IMR-90 (cell line): ENCODE results near the gene CD44. TPM values are rescaled to one million over a fixed set of nuclear protein-coding genes. Genes with fewer than 3 reads are reported as not detected.

Experiments
- ATAC-seq: fragments of 200-7000 bp; cut with Tn5 transposase; 2 replicates; pipeline ENCODE4 v1.9.1; 2020; ENCODE audit warnings: low read depth, mild to moderate bottlenecking, moderate library complexity
- BruUV-seq: library from RNA; stranded (reverse); fragments of 400-500 nt; replicated peaks from 2 replicates; lab custom pipeline; 2021; lab: Mats Ljungman, UMichigan
- CTCF ChIA-PET: fragments of 300-600 bp; formaldehyde crosslinking; extraction: SDS; loops from one replicate; lab custom pipeline; 2021; ENCODE audit warnings: antibody characterized with exemption; lab: Yijun Ruan, JAX
- POLR2A ChIA-PET: fragments of 300-600 bp; sonication (Branson Sonifier 250); formaldehyde crosslinking; loops from one replicate; lab custom pipeline; 2022; ENCODE audit warnings: antibody characterized with exemption; ENCODE audit not compliant: unreplicated experiment; lab: Charles Lee
- DNase-seq: peaks from one replicate; pipeline ENCODE4 v3.0.0; 2013
- H2AFZ ChIP-seq: replicated peaks from 2 replicates; pipeline ENCODE3; 2013; ENCODE audit warnings: low read length, mild to moderate bottlenecking; ENCODE audit not compliant: poor library complexity
- H2AK5ac ChIP-seq: 2 replicates; pipeline ENCODE4 v1.6.1; 2013; ENCODE audit warnings: low read depth, low read length, inconsistent platforms
- H2AK9ac ChIP-seq: replicated peaks from 2 replicates; pipeline ENCODE3; 2013; ENCODE audit warnings: mild to moderate bottlenecking, low read depth, low read length, moderate library complexity; ENCODE audit not compliant: poor library complexity
- H2BK120ac ChIP-seq: 2 replicates; pipeline ENCODE4 v1.6.1; 2013; ENCODE audit warnings: low read depth, low read length, inconsistent platforms
- H2BK15ac ChIP-seq: 3 replicates; pipeline ENCODE4 v1.6.1; 2013; ENCODE audit warnings: low read depth, low read length, inconsistent platforms
- H2BK20ac ChIP-seq: 2 replicates; pipeline ENCODE4 v1.6.1; 2013; ENCODE audit warnings: low read depth, mild to moderate bottlenecking, inconsistent platforms, low read length, moderate library complexity
- H2BK5ac ChIP-seq: 2 replicates; pipeline ENCODE4 v1.6.1; 2013; ENCODE audit warnings: mild to moderate bottlenecking, low read depth, low read length, inconsistent platforms; ENCODE audit not compliant: poor library complexity, severe bottlenecking
- H3K14ac ChIP-seq: replicated peaks from 2 replicates; pipeline ENCODE4 v1.6.1; 2013; ENCODE audit warnings: low read depth, low read length, inconsistent platforms
- H3K18ac ChIP-seq: 2 replicates; pipeline ENCODE4 v1.6.1; 2013; ENCODE audit warnings: low read depth, low read length, control low read depth
- H3K23ac ChIP-seq: 2 replicates; pipeline ENCODE4 v1.6.1; 2013; ENCODE audit warnings: low read depth, low read length, inconsistent platforms
- H3K27ac ChIP-seq: 2 replicates; pipeline ENCODE4 v1.5.1; 2013; ENCODE audit warnings: mild to moderate bottlenecking, control low read depth, low read length; ENCODE audit not compliant: insufficient read depth
- H3K27me3 ChIP-seq: 2 replicates; pipeline ENCODE4 v1.6.1; 2013; ENCODE audit warnings: low read length; ENCODE audit not compliant: control insufficient read depth, insufficient read depth
- H3K36me3 ChIP-seq: 2 replicates; pipeline ENCODE4 v1.6.1; 2013; ENCODE audit warnings: low read length, mixed read lengths; ENCODE audit not compliant: control insufficient read depth, insufficient read depth
- H3K4ac ChIP-seq: 2 replicates; pipeline ENCODE4 v1.6.1; 2013; ENCODE audit warnings: low read depth, low read length, inconsistent platforms
- H3K4me1 ChIP-seq: 2 replicates; pipeline ENCODE4 v1.6.1; 2013; ENCODE audit warnings: low read length, mixed read lengths; ENCODE audit not compliant: control insufficient read depth, insufficient read depth
- H3K4me2 ChIP-seq: 2 replicates; pipeline ENCODE4 v1.6.1; 2013; ENCODE audit warnings: low read depth, mild to moderate bottlenecking, control low read depth, low read length, moderate library complexity
- H3K4me3 ChIP-seq: 2 replicates; pipeline ENCODE4 v1.5.1; 2013; ENCODE audit warnings: low read depth, mild to moderate bottlenecking, control low read depth, low read length, moderate library complexity; ENCODE audit not compliant: insufficient read depth
- H3K56ac ChIP-seq: 2 replicates; pipeline ENCODE4 v1.6.1; 2013; ENCODE audit warnings: low read length, inconsistent platforms; ENCODE audit not compliant: insufficient read depth; ENCODE audit errors: extremely low read depth
- H3K79me1 ChIP-seq, 2 experiments: 2 replicates each; pipeline ENCODE4 v1.6.1; 2013; ENCODE audit warnings: low read length in 2 of 2, inconsistent platforms in 1 of 2, low read depth in 1 of 2
- H3K9ac ChIP-seq: 2 replicates; pipeline ENCODE4 v1.6.1; 2013; ENCODE audit warnings: low read depth, low read length, control low read depth
- H3K9me1 ChIP-seq: 2 replicates; pipeline ENCODE4 v1.6.1; 2013; ENCODE audit warnings: low read length, inconsistent platforms; ENCODE audit not compliant: insufficient read depth
- H3K9me3 ChIP-seq: 2 replicates; pipeline ENCODE4 v1.6.1; 2013; ENCODE audit warnings: low read length; ENCODE audit not compliant: control insufficient read depth, insufficient read depth
- H4K20me1 ChIP-seq: 2 replicates; pipeline ENCODE4 v1.6.1; 2013; ENCODE audit warnings: low read length, inconsistent platforms; ENCODE audit not compliant: insufficient read depth
- H4K5ac ChIP-seq: 2 replicates; pipeline ENCODE4 v1.6.1; 2013; ENCODE audit warnings: mild to moderate bottlenecking, low read depth, low read length, control low read depth
- H4K8ac ChIP-seq, 2 experiments: 2 replicates each; pipeline ENCODE4 v1.6.1; 2013; ENCODE audit warnings: low read depth in 2 of 2, low read length in 2 of 2, control low read depth in 1 of 2, inconsistent platforms in 1 of 2
- H4K91ac ChIP-seq: 2 replicates; pipeline ENCODE4 v1.6.1; 2013; ENCODE audit warnings: low read depth, low read length, inconsistent platforms; ENCODE audit not compliant: insufficient read depth
- CEBPB ChIP-seq: IDR thresholded peaks from 2 replicates; pipeline ENCODE4 v1.6.1; 2012; ENCODE audit warnings: low read depth, low read length, improper control_type of control experiment
- FOS ChIP-seq: fragments of 150-350 bp; IDR thresholded peaks from 2 replicates; pipeline ENCODE4 v1.6.1; 2016; ENCODE audit warnings: low read depth, low read length
- NFE2L2 ChIP-seq: fragments of 150-350 bp; IDR thresholded peaks from 2 replicates; pipeline ENCODE4 v1.6.1; 2016; ENCODE audit warnings: low read depth, mild to moderate bottlenecking, low read length
- POLR2A ChIP-seq: IDR thresholded peaks from 2 replicates; pipeline ENCODE4 v1.6.1; 2012; ENCODE audit warnings: mild to moderate bottlenecking, low read depth, low read length
- WGBS, 2 experiments: methylation state at CpG; one replicate each; pipeline versions ENCODE4 v1.1.5 to v1.1.7; 2013; ENCODE audit warnings: missing lambda C conversion rate in 2 of 2; ENCODE audit not compliant: insufficient read length in 1 of 2; ENCODE audit errors: extremely low coverage in 2 of 2; 5-methylcytosine and 5-hydroxymethylcytosine counted together
- dilution Hi-C: fragments of 300-500 bp; cut with HindIII; formaldehyde crosslinking; loops from one replicate; pipeline ENCODE4 v1.14.3; 2018; ENCODE audit warnings: low sequenced_read_pairs; ENCODE audit not compliant: unreplicated experiment
- in situ Hi-C: fragments of 300-500 bp; cut with MboI; formaldehyde crosslinking; loops from 3 replicates; pipeline ENCODE4 v1.14.3; 2019; ENCODE audit warnings: low sequenced_read_pairs, inconsistent platforms, mixed read lengths
- intact Hi-C: fragments of 100-400 bp; cut with micrococcal nuclease; formaldehyde crosslinking; loops from 2 replicates; pipeline ENCODE4 v1.10.0; 2022
- polyA plus RNA-seq, 3 experiments: library from polyadenylated mRNA; depleted of rRNA; stranded (reverse); fragments of >200 nt; gene quantifications; 2 replicates each; pipeline ENCODE4 v1.2.3, GENCODE V29; 2012; ENCODE audit warnings: low replicate concordance in 1 of 3
- total RNA-seq: library from RNA; depleted of rRNA; stranded (reverse); fragments of >200 nt; gene quantifications from 2 replicates; pipeline ENCODE4 v1.2.3, GENCODE V29; 2012

Gene CD44
- total and polyA plus RNA-seq, 2 of the 4 experiments (the other 2 are of a cell fraction): 357 to 947 TPM

- 0 out of 2 replicates have a peak overlapping the region, but pooled peaks have one; percentile 3 for H2BK120ac ChIP-seq
- no peak overlapping the region; the same call in 1 of the 2 replicates for H3K18ac ChIP-seq
- no peak overlapping the region; the same call in 2 of the 3 replicates for H2BK15ac ChIP-seq
- H3K9ac ChIP-seq: no peak overlapping the region
- no peak for ATAC-seq
- H3K4me2 ChIP-seq: no peak overlapping the region
- WGBS, 2 experiments: no CpG with 5 or more reads among the region's 3 CpGs
- no peak overlapping the region for H2AK5ac ChIP-seq
- H3K9me3 ChIP-seq: peaks cover 6% of the 10 kb centered on the region; the same call in 1 of the 2 replicates
- H4K20me1 ChIP-seq: peaks cover 14% of the 10 kb centered on the region; the same call in 1 of the 2 replicates
- H3K4me3 ChIP-seq: no peak overlapping the region
- H2AFZ ChIP-seq: no peak overlapping the region
- no peak overlapping the region; the same call in 1 of the 2 replicates for H2BK20ac ChIP-seq
- ChIA-PET POLR2A (interaction anchor here (0.6 kb wide), 2 partner anchors 24 to 43 kb away, joined by 3 to 9 read pairs; no protein-coding TSS in a partner anchor), CTCF (no interaction called here)
- no peak overlapping the region for H3K4ac ChIP-seq
- intact Hi-C loops: loop anchor here (5.0 kb wide), 1 partner anchor 284 kb away; no protein-coding TSS in a partner anchor
- no peak overlapping the region for H3K56ac ChIP-seq
- peaks cover 43% of the 10 kb centered on the region for H3K36me3 ChIP-seq
- no peak overlapping the region for H2AK9ac ChIP-seq
- no peak overlapping the region for H3K27ac ChIP-seq
- peak overlapping the region; percentile 58 for H2BK5ac ChIP-seq
- BruUV-seq: TSS peak; percentile 1
- H3K4me1 ChIP-seq: peaks cover 21% of the 10 kb centered on the region
- in situ Hi-C loops: no loop called here
- no peak overlapping the region for H3K14ac ChIP-seq
- DNase-seq: no peak
- TF ChIP-seq CEBPB (peak; percentile 75), NFE2L2 (no peak), POLR2A (no peak), FOS (no peak)
- no peak overlapping the region for H4K91ac ChIP-seq
- H3K9me1 ChIP-seq: peaks cover 8% of the 10 kb centered on the region
- H3K79me1 ChIP-seq: peaks cover 27 to 62% of the 10 kb centered on the region in 2 experiments
- H4K8ac ChIP-seq: no peak overlapping the region
- H3K27me3 ChIP-seq: no peaks in the 10 kb centered on the region
- peak overlapping the region; percentile 15; the same call in 1 of the 2 replicates for H4K5ac ChIP-seq
- dilution Hi-C loops: no loop called here
- no peak overlapping the region for H3K23ac ChIP-seq
Measured at GRCh38 chr11:35210876-35211546, 72.0 kb downstream of the CD44 start.
